ENCODE results near the gene SDF2L1. TPM values are rescaled to one million over a fixed set of nuclear protein-coding genes. Genes with fewer than 3 reads are reported as not detected.

The SDF2L1 gene
- total and polyA plus RNA-seq, 9 of the 15 experiments (the other 6 are each of a cell fraction or from before 2014, with no cell fraction given): 15.1 to 989 (median 124) TPM

DNA sequence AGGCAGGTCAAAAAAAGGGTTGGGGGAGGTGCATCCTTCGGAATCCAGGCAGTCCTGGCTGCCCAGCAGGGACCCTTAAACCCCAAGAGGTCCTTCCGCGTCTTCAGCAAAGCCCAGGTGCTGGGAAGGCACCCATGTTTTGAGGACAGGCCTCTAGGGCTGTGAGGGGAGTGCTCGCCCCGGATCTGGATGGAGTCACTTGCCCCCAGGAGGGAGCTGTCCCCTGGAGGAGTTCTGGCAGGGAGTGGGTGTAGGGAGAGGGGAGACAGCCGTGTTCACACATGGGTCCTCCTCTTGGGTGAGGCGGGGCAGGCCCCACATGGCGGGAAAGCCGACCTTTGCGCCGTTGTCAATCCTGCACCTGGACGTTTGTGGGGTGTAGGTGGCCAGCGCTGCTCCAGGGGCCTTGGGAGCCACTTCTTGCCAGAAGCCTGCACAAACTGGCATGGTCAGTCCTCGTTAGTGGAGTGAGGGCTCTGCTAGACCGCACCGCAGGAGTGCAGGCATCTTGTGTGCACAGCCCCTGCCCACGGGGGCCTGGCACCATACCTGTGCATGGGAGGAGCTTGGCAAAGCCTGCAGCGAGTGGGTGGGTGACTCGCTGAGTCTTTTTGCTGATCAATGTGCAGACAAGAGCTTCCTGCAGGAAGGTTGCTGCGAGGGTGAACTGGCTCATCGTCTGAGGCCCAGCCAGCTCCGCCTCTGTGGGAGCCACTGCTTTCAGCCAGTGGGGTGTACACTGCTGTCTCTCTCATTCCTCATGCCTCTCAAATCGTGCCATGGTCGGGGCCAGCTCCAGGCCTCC lies 39.7 kb downstream of the SDF2L1 start (continued):
- TF ChIP-seq REST (IDR thresholded peaks at IDR 0.05; ENCODE audit: borderline replicate concordance) (no peak), REST (CRISPR knock-in tag; IDR thresholded peaks at IDR 0.05; ENCODE audit: low read depth) (0 out of 2 replicates have a peak, but pooled peaks have one; percentile 27), JUND (IDR thresholded peaks at IDR 0.05; ENCODE audit: borderline replicate concordance, low read depth, low read length) (no peak), JUND (tag; IDR thresholded peaks at IDR 0.05; ENCODE audit: borderline replicate concordance, low read depth, low read length) (no peak), MAZ (CRISPR knock-in tag; conservative IDR thresholded peaks at IDR 0.05 in 1 of 2, IDR thresholded peaks at IDR 0.05 in 1 of 2) (peak in 1 of 2 experiments; percentile 49; a peak in 1 of 4 replicates), EGR1 (conservative IDR thresholded peaks at IDR 0.05) (peak; percentile 78), ZNF134 (CRISPR knock-in tag; conservative IDR thresholded peaks at IDR 0.05) (no peak), SETDB1 (IDR thresholded peaks at IDR 0.05; ENCODE audit: low read length) (peak; percentile 33), FOXA3 (CRISPR knock-in tag; conservative IDR thresholded peaks at IDR 0.05 in 1 of 2, IDR thresholded peaks at IDR 0.05 in 1 of 2) (0 out of 4 replicates have a peak, but pooled peaks of 1 of the 2 experiments have one; percentile 48), SIN3A (IDR thresholded peaks at IDR 0.05; ENCODE audit: borderline replicate concordance in 2 of 2, control insufficient read depth in 1 of 2, low read depth in 2 of 2, low read length in 2 of 2) (0 out of 4 replicates have a peak, but pooled peaks of 1 of the 2 experiments have one; percentile 56), KLF1 (tag; IDR thresholded peaks at IDR 0.05) (no peak), MED1 (CRISPR knock-in tag; IDR thresholded peaks at IDR 0.05; ENCODE audit: borderline replicate concordance) (peak; percentile 32; the same call in 1 of the 2 replicates), ZNF124 (CRISPR knock-in tag; IDR thresholded peaks at IDR 0.05) (0 out of 2 replicates have a peak, but pooled peaks have one; percentile 12), ZNF217 (CRISPR knock-in tag; IDR thresholded peaks at IDR 0.05) (no peak)
- TF ChIP-seq, protein P1, sequence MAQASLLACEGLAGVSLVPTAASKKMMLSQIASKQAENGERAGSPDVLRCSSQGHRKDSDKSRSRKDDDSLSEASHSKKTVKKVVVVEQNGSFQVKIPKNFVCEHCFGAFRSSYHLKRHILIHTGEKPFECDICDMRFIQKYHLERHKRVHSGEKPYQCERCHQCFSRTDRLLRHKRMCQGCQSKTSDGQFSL (CRISPR knock-in tag; IDR thresholded peaks at IDR 0.05): no peak
- TF ChIP-seq, protein P1 (tag; IDR thresholded peaks at IDR 0.05): no peak
- TF ChIP-seq, protein P2, sequence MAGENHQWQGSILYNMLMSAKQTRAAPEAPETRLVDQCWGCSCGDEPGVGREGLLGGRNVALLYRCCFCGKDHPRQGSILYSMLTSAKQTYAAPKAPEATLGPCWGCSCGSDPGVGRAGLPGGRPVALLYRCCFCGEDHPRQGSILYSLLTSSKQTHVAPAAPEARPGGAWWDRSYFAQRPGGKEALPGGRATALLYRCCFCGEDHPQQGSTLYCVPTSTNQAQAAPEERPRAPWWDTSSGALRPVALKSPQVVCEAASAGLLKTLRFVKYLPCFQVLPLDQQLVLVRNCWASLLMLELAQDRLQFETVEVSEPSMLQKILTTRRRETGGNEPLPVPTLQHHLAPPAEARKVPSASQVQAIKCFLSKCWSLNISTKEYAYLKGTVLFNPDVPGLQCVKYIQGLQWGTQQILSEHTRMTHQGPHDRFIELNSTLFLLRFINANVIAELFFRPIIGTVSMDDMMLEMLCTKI (IDR thresholded peaks at IDR 0.05; ENCODE audit: partially characterized antibody): no peak
